HG02981 (cell line): ENCODE measurements around the gene C16orf96.
"Not testable (repeated sequence)": the region's sequence is repeated elsewhere in the genome, so short reads cannot be mapped to it uniquely, and the experiment has no call there.

Source experiments
- ATAC-seq: cut with Tn5 transposase; IDR thresholded peaks from one replicate; pipeline ENCODE4 v1.9.1; 2021; ENCODE audit warnings: mild to moderate bottlenecking, moderate library complexity; ENCODE audit not compliant: unreplicated experiment

C16orf96 gene

GRCh38 chr16:4561596-4561995 lies 5.5 kb downstream of the C16orf96 start:
- ATAC-seq: no peak

GRCh38 chr16:4564661-4565267 lies 8.6 kb downstream of the C16orf96 start:
- no peak for ATAC-seq

DNA sequence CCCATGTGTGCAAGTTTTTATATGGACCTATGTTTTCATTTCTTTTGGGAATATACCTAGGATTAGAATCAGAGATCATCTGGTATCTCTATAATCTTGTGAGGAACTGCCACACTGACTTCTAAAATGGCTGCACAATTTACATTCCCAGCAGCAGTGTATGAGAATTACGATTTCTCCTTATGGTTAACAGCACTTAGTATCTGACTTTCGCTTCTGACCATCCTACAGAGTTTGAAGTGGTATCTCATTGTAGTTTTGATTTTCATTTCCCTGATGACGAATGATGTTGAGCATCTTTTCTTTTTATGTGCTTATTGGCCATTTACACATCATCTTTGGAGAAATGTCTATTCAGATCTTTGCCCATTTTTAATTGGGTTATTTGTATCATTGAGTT lies 10.0 kb downstream of the C16orf96 start:
- no peak for ATAC-seq

GRCh38 chr16:4570086-4570485 lies 13.9 kb downstream of the C16orf96 start:
- ATAC-seq: no peak

GRCh38 chr16:4570688-4571321 lies 14.7 kb downstream of the C16orf96 start:
- ATAC-seq: no peak

DNA sequence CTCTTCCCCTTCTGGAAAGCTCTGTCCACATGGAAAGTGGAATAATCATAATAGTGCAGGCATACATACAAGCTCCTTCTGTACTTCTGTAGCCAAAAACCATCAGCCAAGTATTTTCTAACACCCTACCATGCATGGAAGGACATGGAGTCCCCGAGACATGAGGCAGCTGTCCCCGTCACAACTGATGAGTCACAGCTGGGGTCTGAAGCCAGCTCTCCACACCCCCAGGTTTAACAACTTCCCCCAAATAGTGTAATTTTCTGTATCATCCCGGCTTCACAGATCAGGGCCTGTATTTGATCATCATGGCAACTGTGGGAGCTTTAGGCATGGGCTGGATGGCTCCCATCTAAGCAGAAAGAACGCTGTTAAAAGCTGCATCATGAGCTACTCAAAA lies 16.6 kb downstream of the C16orf96 start:
- no peak for ATAC-seq

DNA sequence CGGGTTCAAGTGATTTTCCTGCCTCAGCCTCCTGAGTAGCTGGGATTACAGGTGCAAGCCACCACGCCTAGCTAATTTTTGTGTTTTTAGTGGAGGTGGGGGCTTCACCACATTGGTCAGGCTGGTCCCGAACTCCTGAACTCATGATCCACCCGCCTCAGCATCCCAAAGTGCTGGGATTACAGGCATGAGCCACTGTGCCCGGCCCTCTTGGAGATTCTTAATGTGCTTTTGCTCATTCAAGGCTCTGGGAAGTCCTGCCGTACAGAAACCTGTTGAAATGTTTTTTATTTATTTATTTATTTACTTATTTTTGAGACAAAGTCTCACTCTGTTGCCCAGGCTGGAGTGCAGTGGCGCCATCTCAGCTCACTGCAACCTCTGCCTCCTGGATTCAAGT lies 17.8 kb downstream of the C16orf96 start:
- not testable (repeated sequence) for ATAC-seq

DNA sequence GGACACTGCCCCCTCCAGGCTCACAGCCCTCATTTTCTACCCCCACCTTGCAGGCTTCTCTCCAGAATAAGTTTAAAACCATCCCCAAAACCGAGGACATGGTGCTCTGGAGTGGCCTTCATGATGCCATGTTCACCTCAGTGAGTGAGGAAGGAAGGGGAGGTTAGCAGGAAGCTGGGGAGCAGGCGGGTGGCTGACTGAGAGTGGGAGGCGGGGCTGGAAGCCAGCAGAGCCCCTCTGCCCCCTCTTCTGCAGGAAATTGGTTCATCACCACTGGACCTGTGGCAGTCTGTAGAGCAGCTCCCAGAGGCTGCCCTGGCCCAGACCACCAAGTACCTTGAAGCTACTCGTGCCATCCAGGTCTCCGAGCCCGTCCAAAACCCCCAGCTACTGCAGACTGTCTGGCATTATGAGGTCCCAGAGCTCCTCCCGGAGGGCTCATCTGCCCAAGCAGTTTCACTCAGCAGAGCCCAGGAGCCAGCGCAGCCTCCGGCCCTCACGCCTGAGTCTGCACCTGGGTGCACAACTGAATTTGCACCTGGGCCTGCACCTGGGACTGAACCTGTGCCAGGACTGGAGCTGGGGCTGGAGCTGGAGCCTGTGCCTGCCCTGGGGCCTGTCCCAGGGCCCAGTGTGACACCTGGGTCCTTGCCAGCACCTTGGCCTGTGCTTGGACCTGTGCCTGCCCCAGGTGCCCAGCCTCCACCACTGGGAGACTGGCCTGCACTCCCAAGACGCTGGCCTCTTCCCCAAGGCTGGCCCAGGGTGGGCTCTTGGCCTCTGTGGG lies 19.0 kb downstream of the C16orf96 start:
- ATAC-seq: no peak

GRCh38 chr16:4576008-4576407 lies 19.9 kb downstream of the C16orf96 start:
- ATAC-seq: no peak

GRCh38 chr16:4578961-4579530 lies 22.9 kb downstream of the C16orf96 start:
- ATAC-seq: no peak

DNA sequence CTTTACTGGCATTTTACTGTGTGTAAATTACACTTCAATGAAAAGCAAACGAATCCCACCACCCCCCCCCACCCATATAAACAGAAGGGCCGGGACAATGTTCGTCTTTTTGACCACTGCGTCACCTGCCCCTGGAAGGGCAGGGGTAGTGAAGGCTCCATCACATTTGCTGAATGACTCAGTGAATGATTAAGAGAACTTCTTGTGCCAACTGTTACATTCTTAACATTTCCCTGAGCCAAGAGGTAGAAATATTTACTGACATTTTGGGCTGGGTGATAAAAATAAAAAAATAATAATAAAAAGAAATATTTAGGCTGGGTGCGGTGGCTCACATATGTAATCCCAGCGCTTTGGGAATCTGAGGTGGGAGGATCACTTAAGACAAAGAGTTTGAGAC lies 24.1 kb downstream of the C16orf96 start:
- ATAC-seq: no peak

DNA sequence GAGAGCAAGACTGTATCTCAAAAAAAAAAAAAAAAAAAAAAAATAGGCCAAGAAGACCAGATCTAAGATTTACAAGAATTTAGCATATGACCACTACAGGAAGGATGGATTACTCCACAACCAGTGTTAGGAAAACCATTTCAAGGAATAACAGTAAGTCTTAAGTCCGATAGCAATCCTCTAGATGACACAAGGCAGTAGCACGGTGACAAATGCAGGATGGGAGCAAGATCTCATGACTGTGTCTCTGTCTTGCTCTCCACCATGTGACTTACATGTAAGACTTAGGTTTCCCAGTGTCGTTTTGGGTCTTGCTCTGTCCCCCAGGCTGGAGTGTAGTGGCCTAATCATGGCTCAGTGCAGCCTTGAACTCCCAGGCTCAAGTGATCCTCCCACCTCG lies 27.8 kb downstream of the C16orf96 start:
- no peak for ATAC-seq

DNA sequence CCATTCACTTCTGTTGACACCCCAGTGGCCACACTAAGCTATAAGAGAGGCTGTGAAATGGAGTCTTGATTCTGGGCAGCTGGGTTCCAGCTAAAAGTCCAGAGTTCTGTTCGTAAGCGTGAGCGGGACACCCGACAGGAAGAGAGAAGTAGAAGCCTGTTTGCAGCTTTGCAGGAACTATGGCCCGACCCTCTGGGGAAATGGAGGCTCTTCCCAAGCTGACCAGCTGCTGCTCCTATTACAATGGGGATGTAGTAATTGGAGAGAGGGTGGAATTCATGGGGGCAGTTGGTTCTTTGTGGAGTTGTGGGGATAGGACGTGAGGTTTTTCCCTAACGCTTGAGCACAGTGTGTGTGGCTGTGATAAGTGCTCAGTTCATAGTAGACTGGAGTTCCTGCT lies 30.2 kb downstream of the C16orf96 start:
- no peak for ATAC-seq

DNA sequence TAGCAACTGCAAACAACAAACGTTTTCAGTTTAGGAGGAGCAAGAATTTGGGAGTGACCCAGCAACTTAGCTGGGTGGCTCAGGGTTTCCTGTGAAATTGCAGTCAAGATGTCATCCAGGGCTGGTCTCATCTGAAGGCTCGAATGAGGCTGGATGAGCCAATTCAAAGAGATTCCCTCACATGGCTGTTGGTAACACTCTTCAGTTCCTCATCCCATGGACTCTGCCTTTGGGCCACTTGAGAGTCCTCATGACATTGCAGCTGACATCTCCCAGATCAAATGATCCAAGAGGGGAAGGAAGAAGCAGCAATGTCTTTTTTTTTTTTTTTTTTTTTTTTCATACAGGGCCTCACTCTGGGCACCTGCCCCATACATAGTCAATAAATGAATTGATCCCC lies 32.2 kb downstream of the C16orf96 start:
- no peak for ATAC-seq

DNA sequence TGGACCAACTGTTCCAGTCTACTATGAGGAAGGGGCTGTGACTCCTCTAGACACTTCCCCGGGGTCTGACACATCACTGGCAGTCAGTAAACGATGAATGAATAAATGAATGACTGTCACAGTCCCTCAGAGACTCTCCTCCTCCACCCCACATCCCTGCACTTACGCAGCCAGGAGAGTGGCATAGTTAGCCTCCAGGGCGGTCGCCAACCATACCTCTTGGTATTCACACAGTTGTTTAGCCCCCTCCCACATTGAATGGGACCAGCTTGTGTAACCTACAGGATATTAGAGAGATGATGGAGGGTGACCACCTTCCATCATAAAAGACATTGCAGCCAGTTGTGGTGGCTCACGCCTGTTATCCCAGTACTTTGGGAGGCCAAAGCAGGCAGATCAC lies 32.8 kb downstream of the C16orf96 start:
- ATAC-seq: no peak

DNA sequence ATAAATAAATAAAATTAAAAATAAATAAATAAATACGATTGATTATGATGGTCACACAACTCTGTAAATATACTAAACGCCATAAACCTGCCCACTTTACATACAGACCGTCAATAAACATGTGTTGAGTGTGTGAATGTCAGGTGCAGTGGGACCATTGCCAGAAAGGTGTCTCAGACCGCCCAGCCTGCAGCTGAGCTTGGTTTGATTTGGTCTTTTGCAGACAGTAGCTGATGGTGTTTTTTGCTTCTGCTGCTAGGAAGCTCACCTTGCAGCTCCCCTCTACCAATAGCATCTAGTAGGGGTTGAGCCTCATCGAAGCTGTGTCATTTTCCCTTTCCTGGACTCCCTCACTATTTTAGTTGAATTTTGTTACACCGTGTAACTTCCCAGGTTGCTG lies 35.1 kb downstream of the C16orf96 start:
- ATAC-seq: no peak

DNA sequence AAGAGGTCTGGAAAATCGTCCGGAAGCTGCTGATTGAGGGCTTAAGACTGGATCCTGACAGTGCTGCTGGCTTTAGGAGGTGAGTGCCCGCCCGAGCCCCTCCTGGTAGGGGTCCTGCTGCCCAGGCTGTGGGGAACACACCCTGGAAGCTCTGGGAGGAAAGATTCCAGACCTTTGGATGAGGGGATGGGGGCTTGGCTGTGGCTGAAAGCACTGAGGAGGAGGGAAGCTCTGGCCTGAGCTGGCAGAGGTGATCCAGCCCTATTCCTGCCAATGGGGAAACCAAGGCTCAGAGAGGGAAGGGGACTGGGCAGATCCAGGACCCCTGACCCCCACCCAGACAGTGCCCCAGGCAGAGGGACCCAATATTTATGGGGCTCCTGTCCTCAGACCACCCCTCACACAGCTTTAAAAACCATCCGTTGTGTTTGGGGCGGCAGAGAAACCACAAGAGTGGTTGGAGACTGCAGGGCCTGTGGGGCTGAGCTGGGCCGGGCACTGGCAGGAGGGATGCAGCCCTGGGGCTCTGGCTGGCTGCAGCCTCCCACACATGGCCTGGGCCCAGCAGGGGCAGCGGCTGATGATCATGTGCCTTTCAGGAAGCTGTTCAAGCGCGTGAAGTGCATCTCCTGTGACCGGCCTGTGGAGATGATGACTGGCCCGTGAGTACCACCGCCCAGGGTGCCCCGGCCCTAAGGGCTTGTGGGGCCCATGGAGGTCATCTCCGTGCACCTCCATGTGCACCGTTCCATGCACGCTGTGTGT lies 35.7 kb downstream of the C16orf96 start:
- no peak for ATAC-seq

- ATAC-seq: no peak
These were observed 36.9 kb downstream of the C16orf96 start for GRCh38 chr16:4593086-4593485.

DNA sequence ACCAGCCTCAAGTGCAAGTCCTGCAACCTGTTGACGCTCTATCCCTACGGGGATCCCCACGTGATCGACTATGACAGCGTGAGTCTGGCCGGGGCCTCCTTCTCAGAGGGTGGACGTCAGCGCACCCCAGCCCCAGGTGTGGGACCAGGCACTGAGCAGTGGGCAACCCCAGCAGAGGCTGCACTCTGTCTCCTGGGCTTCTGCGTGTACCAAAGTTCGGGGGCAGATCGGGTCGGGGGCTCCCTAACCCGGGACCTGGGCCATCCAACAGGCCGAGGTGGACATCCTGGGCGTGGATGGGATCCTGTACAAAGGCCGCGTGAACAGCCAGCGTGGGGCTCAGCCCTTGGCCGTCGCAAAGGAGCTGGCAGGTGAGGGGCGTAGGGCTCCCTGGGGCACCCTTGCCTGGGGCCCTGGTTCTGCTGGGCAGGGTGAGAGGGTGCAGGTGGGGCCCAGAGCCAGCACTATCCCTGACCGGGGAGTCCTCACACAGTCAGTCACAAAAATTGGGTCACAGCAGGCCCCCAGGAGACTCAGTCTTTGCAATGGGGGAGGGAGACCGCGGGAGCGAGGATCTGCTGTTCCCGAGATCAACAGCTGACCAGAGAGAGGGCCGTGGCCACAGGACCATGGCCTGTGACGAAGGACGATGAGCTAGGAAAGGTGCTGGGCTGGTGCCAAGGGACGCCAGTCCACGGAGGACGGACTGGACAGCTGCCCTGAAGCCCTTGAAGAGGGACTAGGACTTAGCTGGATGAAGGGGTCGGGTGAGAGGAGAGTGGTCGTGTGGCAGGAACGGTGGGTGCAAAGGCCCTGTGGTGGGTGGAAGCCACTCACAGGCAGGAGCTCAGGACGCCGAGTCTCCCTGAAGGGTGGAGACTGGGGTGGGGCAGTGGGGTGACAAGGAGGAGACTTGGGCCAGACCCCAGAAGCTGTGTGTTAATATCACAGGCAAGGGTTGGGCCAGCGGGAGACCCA lies 38.6 kb downstream of the C16orf96 start:
- no peak for ATAC-seq

DNA sequence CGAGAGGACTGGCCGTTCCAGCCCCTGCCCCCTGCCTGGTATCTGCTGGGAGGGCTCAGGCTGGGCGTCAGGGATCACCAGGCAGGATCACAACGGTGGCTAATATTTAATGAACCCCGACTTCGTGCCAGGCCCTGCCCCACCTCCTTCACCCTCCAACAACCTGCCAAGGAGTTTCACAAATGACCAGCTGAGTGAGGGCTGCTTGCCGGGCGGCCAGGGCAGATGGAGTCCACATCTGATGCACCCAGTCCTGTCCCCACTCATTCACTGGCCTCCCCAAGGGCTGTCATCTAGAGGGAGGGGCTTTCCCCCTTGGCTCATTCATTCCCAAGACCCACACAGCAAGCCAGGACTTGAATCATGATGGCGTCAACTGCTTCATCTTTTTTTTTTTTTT lies 41.0 kb downstream of the C16orf96 start:
- no peak for ATAC-seq
